Left lung (tissue), 10 donors: ENCODE results near the gene PCTP. TPM values are rescaled to one million over a fixed set of nuclear protein-coding genes. Genes with fewer than 3 reads are reported as not detected.

Source experiments
- ATAC-seq: fragments of 200-7000 bp; cut with Tn5 transposase; one replicate; pipeline ENCODE4 v1.9.1; 2020; ENCODE audit warnings: moderate library complexity
- DNase-seq, 4 donors: peaks; one replicate each; pipeline ENCODE4 v3.0.0-alpha.2; 2013 to 2020
- H3K27ac ChIP-seq, 2 donors: fragments of 200-600 bp; sonication (generic) in 1 of 2; one replicate each; pipeline versions ENCODE4 v1.5.0 to v1.8.0; 2020 to 2021
- H3K27me3 ChIP-seq, 2 donors: fragments of 200-600 bp; sonication (generic) in 1 of 2; one replicate each; pipeline versions ENCODE4 v1.5.0 to v1.8.0; 2020 to 2021
- H3K36me3 ChIP-seq, 2 donors: fragments of 200-600 bp; sonication (generic) in 1 of 2; one replicate each; pipeline versions ENCODE4 v1.5.0 to v1.8.0; 2020 to 2021
- H3K4me1 ChIP-seq, 2 donors: fragments of 200-600 bp; one replicate each; pipeline ENCODE4 v1.8.0; 2021
- H3K4me3 ChIP-seq, 2 donors: fragments of 200-600 bp; sonication (generic) in 1 of 2; one replicate each; pipeline versions ENCODE4 v1.5.0 to v1.8.0; 2020 to 2021; ENCODE audit warnings: mild to moderate bottlenecking in 1 of 2
- H3K9me3 ChIP-seq, 2 donors: fragments of 200-600 bp; sonication (generic) in 1 of 2; one replicate each; pipeline versions ENCODE4 v1.5.0 to v1.8.0; 2020 to 2021
- CTCF ChIP-seq, 2 donors: fragments of 200-600 bp; sonication (generic) in 1 of 2; IDR thresholded peaks; one replicate each; pipeline versions ENCODE4 v1.5.0 to v1.8.0; 2021; ENCODE audit warnings: antibody characterized with exemption in 2 of 2
- intact Hi-C, 2 donors: fragments of 100-400 bp; cut with DNase I; formaldehyde crosslinking; loops; one replicate each; pipeline versions ENCODE4 v1.11.2 to v1.14.2; 2022
- polyA plus RNA-seq, 6 donors: library from polyadenylated mRNA; unstranded; fragments of 120-200 nt; gene quantifications; one replicate each; pipeline ENCODE4 v1.2.1, GENCODE V29; 2013; ENCODE audit not compliant: insufficient read length in 6 of 6
- total RNA-seq, 2 donors: library from RNA; stranded (reverse); fragmentation: NEBNext Ultra II Directional; extraction: Animal tissue kit (Norgen Biotek cat#: 25700); gene quantifications; one replicate each; pipeline ENCODE4 v1.2.1, GENCODE V29; 2021
- donor health status: DM: no; HTN: yes; CAD: no.
- donor health status: DM: no; HTN: no; CAD: no.

Gene PCTP
- total and polyA plus RNA-seq, 8 donors, result 19.0 to 24.2 (median 21.9) TPM

- Histone ChIP-seq H3K4me1 (peaks cover 0 to 7% of the 10 kb centered on the region in 2 donors), H3K27me3 (peaks cover 0 to 12% of the 10 kb centered on the region in 2 donors), H3K9me3 (no peaks in the 10 kb centered on the region), H3K27ac (peak overlapping the region; percentile 64 to 75), H3K36me3 (no peaks in the 10 kb centered on the region), H3K4me3 (peak overlapping the region; percentile 19 to 42)
- TF ChIP-seq CTCF (IDR thresholded peaks at IDR 0.05), result no peak
- ATAC-seq (no peak), DNase-seq (no peak)
- intact Hi-C loops, result no loop called here
Measured at GRCh38 chr17:55722016-55722736, 28.7 kb upstream of the PCTP start.

GRCh38 chr17:55722742-55723487 lies 27.9 kb upstream of the PCTP start, which contains the start of gene TMEM100:
TSS of gene TMEM100 (minus strand) at chr17:55722864. CDS start at chr17:55721070, 1,794 bp downstream.
- H3K9me3 ChIP-seq, result no peaks in the 10 kb centered on the region
- ATAC-seq, result peak; percentile 35
- intact Hi-C loops, result no loop called here
- peak within 1 kb of the TSS; percentile 19 to 42 for H3K4me3 ChIP-seq
- no peaks in the 10 kb centered on the region for H3K36me3 ChIP-seq
- peaks cover 0 to 12% of the 10 kb centered on the region in 2 donors for H3K27me3 ChIP-seq
- no peak for TF ChIP-seq CTCF (IDR thresholded peaks at IDR 0.05)
- peak in 2 of 4 donors; percentile 48 to 68 for DNase-seq
- H3K4me1 ChIP-seq, result peaks cover 0 to 7% of the 10 kb centered on the region in 2 donors
- H3K27ac ChIP-seq, result peak within 1 kb of the TSS; percentile 64 to 75

- H3K27ac ChIP-seq, result peak overlapping the region; percentile 64 to 75
- ATAC-seq (no peak), DNase-seq (no peak)
- peaks cover 4 to 7% of the 10 kb centered on the region in 2 donors for H3K4me1 ChIP-seq
- H3K27me3 ChIP-seq, result peaks cover 0 to 12% of the 10 kb centered on the region in 2 donors
- H3K36me3 ChIP-seq, result no peaks in the 10 kb centered on the region
- intact Hi-C loops, result no loop called here
- TF ChIP-seq CTCF (IDR thresholded peaks at IDR 0.05), result no peak
- H3K4me3 ChIP-seq, result peak overlapping the region; percentile 19 to 42
- no peaks in the 10 kb centered on the region for H3K9me3 ChIP-seq
Measured at GRCh38 chr17:55723488-55723848, 27.4 kb upstream of the PCTP start.

GRCh38 chr17:55726440-55726839 lies 24.4 kb upstream of the PCTP start:
- H3K9me3 ChIP-seq, result no peaks in the 10 kb centered on the region
- DNase-seq (peak in 1 of 4 donors; percentile 49), ATAC-seq (no peak)
- no peak for TF ChIP-seq CTCF (IDR thresholded peaks at IDR 0.05)
- peaks cover 4 to 7% of the 10 kb centered on the region in 2 donors for H3K4me1 ChIP-seq
- no peaks in the 10 kb centered on the region for H3K36me3 ChIP-seq
- intact Hi-C loops, result no loop called here
- H3K27ac ChIP-seq, result peak overlapping the region; percentile 28 to 39
- H3K27me3 ChIP-seq, result peaks cover 0 to 12% of the 10 kb centered on the region in 2 donors
- H3K4me3 ChIP-seq, result peak overlapping the region in 1 of 2 donors; percentile 21

- no peak for TF ChIP-seq CTCF (IDR thresholded peaks at IDR 0.05)
- H3K27ac ChIP-seq, result peak overlapping the region; percentile 28 to 39
- ATAC-seq, result no peak
- no peaks in the 10 kb centered on the region for H3K9me3 ChIP-seq
- H3K27me3 ChIP-seq, result peaks cover 0 to 11% of the 10 kb centered on the region in 2 donors
- no peak for DNase-seq
- intact Hi-C loops, result no loop called here
- H3K36me3 ChIP-seq, result no peaks in the 10 kb centered on the region
- no peak overlapping the region for H3K4me3 ChIP-seq
- H3K4me1 ChIP-seq, result peaks cover 4 to 7% of the 10 kb centered on the region in 2 donors
Measured at GRCh38 chr17:55727275-55727674, 23.6 kb upstream of the PCTP start.
